ENCODE results near the gene CMC2.

CMC2 gene

DNA sequence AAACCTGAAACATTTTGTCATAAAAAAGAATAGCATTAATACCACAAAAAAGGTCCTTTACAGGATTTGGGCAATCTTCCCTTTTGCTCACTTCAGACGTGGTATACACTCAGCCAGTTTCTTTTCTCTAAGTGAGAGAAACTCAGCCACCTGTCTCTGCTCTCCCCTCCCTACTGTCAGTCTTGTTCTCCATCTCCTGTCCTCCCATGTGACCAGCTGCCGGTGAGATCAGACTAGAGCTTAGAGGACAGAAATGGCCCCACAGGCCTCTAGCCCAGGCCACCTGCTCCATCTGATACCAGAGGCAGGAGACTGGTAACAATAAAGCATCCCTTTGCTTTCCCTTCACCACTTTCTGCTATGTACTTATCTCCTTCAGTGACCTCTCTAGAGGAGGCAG, 34.9 kb downstream of the CMC2 start:
- peak; percentile 68 for DNase-seq

DNA sequence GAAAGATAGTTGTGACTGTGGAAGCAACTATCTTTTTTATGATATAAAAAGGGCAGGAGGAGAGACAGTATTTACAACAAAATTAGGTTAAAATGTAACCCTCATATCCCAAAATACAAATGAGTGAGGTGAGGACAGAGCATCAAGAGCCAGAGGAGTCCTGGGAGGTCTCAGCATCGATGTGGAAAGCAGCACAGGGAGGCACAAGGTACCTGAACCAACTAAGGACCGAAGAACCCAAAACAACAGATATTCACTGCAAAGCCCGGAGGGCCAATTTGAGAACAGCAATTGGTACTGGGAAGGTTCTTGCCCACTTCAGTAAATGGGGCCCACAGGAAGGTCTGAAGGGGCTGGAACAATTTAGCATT, 37.6 kb downstream of the CMC2 start:
- no peak for DNase-seq

DNA sequence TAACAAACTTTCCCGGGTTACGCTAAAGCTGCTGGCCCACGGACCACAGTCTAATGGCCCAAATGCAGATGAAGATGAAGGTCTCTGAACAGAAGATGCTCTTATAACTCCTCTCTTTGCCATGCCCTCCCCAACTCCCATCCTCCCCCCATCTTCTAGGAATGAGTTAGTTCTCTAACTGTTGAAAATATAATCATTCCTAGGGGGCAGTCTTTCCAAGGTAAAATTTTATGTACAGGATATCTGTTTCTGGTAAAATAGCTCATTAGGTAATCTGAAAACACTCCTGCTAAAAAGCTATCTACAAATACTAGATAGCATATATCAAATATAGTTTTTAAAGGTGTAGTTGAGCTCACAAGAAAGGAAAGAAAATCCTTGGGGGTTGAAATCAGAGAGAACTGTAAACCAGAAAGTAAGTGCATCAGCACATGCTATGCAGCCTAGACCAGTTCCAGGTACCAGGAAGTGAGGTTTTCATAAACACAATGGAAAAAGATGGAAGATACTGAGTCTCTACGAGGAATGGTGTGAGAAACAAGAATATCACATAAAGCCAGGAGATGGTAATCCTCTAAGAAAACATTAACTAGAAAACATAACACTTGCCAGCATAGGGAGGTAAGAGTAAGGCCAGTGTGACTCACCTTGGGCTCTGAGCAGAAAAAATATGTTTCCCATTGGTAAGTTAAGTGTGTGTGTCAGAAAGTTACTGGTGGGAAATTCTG, 38.1 kb downstream of the CMC2 start:
- DNase-seq = no peak

DNA sequence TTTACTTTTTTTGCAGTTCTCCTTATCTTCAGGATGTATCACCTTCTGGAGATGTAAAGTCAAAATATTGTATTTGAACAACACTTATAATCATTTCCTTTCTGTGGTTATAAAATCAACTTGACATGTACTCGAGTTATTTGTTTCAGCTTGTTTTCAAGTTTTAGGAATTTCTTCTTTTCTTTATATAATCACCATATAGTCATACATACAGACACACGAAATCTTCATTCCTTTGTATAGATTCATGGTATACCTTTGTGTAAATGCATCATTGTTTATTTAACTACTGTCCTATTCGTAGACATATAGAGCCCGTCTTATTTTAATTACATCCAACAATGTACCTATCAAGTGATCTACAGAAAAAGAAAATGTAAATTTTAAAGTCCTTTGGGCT, 40.1 kb downstream of the CMC2 start:
- DNase-seq = no peak

DNA sequence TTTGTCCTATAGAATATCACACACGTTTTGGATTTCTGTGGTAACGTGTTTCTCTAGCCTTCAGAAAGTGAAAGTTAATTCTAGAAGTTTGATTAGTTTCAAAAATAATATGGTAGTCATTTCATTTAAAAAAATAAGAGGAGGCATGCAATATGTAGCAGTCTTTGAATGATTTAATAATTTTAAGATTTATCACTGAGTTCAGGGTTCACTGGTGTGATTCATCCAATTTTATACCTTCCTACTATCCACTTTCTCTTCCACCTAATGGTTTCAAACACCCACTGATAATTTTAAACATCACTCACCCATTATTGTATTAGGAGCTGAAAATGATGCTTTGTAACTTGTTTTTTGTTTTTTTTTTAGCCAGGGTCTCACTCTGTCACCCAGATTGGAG, 42.3 kb downstream of the CMC2 start:
- no peak for DNase-seq

DNA sequence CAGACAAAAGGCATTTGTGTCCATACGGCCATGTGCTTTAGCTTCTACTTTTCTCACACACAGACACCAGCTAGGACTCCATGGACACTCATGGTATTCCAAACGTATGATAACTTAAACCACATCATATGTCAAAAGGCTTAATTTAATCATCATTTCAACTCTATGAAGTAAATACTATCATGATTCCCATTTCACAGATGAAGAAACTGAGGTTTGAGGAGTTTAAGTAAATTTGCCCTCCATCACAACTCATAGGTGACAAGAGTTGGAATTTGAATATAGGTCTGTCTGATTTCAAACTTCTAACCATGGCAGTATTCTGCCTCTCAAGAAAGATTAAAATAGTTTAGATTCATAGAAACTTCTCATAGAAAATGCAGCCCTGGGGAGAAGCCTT, 43.8 kb downstream of the CMC2 start:
- DNase-seq = no peak

DNA sequence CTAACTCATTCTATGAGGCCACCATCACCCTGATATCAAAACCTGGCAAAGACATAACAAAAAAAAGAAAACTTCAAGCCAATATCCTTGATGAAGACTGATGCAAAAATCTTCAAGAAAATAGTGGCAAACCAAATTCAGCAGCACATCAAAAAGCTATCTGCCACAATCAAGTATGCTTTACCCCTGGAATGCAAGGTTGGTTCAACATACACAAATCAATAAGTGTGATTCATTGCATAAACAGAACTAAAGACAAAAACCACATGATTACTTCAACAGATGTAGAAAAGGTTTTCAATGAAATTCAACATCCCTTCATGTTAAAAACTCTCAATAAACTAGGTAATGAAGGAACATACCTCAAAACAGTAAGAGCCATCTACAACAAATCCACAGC, 48.4 kb downstream of the CMC2 start:
- no peak for DNase-seq

DNA sequence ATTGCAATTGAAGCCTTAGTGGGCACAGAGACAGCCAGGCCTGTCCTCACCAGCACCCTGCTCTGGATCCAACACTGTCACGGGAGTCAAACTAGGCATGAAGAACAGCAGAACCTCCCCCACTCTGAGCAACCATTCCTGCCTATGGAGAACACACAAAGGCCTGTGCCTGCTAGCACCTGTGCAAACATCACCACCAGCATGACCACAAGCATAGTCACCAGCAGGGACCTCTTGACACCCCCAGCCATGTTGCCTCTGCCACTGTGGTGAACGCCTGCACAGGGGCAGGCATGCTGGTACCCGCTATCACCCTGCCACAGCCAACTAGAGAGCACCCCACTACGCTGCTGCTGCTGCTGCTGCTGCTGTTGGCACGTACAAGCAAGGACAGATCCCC, 51.7 kb downstream of the CMC2 start:
- DNase-seq = no peak

DNA sequence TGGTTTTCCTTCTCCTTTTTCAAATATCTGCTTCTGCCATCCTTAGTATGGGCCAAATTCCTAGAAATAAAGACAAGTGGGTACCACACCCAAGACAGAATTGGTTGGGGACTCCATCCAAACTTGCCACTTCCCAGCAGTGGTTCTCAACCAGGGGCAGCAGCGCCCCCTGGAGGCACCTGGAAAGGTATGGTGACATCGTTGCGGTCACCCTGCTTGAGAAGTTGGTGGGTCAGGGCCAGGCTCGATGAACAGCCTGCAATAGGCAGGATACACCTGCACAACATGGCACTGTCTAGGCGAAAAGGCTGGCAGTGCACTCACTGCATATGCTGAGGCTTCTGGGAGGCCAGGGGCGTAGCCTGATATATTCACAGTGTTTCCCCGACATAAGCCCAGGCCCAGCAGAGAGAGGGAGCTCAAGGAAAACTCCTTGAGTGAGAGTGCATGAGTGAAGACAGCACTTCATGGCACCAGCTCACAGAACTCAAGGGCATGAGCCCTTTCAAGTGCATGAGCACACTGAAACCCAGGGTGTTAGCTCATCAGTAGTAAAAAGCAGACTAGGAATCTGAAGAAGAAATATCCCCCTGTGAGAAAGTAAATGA, 57.7 kb downstream of the CMC2 start:
- DNase-seq = no peak

DNA sequence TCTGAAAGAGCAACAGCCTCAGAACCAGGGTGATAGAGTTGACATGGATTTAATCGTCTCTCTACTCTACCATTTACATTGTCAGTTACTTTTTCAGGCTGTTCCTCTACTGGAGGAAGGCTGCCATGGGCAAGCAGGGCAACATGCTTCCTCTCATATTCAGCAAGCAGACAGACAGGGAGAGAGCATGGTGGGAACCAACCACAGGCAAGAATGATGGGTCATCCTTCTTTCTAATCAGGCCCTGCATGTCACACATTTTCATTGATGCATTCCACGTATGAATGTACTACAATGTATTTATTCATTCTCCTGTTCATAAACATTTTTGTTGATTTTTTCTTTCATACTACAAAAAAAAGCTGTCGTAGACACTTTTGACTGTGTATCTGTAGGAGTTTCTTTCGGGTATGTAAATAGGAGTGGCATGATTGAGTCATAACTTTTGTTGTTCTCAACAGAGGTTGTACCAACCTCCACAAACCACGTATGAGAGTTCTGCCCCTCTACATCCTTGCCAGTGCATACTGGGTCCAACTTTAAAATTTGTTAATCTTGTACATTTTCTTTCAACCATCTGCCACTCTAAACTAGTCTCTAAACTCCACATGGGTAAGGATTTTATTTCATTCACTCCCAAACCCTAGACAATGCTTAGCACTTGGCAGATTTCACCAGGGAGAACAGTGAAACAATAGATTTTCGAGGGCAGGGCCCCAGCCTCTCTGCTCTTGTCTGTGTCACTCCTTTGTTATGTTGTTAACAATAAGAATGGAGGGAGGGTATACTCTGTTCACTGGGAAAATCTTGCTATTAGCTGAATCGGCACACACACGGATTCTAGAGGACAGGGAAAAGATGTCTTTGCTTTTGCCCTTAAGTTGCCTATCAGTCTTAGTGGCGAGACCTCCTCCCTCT, 58.7 kb downstream of the CMC2 start:
- no peak for DNase-seq

DNA sequence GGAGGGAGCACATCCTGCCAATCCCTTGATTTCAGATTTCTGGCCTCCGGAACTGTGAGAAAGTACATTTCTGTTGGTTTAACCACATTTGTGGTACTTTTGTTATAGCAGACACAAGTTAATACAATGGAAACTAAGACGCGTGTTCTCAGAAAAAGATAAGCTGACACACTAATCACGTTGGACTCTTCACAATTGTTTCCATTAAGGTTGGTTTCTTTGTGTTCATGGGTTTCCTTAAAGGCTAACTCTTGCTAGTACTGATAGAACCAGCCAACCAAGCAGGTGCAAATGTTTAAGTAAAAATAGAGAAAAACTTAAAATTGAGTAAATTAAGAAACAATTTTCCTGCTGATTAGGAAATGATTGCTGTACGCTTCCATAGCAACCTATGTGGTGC, 59.4 kb downstream of the CMC2 start:
- DNase-seq = no peak

DNA sequence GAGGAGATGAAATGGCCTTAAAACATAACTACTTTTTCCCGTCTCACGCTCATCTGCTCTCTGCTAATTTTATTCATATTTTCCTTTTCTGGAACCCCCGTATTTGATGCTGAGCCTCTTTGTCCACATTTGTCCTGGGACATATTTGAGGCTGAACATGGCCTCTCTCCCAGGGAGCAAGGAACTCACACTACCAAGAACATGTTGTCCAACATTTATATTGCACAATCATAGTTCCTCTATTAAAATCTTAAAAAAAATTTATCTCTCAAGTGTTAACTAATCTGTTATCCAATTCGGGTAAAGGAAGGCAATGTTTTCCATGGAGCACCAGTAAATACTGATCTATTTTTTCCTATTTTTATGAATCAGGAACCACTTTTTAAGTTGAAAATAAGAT, 60.2 kb downstream of the CMC2 start:
- DNase-seq = no peak

DNA sequence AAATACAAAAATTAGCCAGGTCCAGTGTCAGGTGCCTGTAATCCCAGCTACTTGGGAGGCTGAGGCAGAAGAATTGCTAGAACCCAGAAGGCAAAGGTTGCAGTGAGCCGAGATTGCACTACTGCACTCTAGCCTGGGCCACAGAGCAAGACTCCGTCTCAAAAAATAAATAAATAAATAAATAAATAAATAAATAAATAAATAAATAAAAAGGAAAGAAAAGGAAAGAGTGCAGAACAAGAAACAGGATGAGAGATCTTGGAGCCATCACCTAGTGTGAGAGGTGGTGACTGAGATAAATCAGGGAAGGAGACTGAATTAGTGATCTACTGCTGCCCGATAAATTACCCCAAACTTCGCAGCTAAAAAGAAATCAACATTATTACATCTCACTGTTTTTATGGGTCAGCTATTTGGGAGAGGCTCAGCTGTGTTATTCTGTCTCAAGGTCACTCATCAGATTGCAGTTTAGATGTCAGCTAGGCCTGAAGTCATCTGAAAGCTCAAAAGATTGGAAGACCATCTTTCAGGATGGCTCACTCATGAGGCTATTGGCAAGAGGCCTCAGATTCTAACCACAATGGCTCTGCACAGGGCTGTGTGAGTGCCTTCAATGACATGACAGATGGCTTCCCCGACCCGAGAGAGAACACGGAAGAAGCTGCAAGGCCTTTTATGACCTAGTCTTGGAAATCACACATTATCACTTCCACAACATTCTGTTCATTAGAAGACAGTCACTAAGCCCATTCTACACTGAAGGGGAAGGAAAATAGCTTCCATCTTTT, 66.4 kb downstream of the CMC2 start:
- DNase-seq = no peak

DNA sequence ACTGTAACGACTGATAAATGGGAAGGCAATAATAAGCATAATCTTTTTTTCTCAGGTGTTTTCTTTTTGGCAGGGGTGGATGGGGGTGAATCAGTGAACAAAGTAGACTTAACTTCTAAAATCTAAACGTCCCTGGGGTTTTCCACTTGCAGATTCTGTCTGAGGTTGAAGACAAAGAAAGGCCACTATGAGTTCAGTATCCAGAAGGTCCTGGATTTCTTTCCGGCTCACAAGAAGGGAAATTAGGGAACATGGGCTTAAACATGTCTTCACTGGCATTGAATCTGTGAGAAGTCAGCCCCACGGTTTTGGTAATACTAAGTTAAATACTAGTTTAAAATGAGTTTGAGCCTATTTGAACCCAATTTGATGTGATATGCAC, 67.8 kb downstream of the CMC2 start:
- DNase-seq = no peak

DNA sequence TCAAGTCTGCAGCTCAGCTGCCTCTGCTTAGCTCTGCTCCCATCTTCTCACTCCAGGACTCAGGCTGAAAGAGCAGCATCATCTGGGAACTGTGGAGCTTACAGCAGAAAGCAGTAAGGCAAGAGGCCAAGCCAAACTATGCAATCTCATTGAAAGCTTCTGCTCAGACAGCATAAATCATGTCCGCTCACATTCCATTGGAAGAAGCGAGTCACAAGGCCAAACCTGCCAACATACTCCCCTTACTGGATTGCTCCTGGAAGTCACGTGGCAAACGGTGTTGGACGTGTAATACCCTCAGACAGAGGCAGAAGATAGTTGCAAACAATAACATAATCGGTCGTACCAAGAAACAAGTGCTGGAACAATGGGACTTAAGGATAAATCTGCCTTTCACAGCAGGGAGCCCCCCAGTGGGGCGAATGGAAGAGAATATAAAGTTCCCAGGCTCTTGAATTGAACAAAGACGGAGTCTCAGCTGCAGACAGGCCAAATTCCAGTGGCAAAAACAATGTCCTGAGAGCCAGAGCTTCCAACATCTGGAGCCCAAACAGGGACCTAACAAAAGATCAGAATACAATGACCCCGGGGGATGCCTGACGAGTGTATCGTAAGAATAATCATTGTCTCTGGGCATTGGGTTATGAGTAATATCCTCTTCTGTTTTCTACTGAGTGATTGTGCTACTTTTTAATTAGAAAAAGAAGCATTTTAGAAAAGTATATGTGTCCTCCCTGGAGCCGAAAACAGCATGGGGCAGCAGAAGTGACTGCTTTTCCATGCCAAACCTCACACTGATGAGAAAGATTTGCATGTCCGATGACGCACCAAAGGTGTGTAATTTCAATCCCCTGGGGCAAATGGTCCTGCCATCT, 68.4 kb downstream of the CMC2 start:
- peak; percentile 15 for DNase-seq

DNA sequence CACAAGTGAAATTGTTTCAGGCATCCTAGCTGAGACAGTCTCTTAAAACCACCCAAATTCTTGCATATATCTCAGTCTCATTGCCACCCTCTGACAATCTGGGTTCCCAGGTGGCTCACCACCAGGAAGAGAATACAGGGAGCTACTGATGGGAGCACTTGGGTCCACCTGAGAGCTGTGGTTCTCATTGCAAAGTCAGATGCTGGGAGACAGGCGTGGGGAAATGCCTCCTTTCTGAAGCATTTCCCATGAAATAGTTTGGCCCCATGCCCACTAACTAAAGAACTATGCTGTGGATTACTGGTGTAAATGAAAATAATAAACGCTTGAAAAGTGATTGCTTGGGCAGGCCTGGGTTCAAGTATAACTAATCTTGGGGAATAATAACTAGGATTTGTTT, 70.3 kb downstream of the CMC2 start:
- DNase-seq = no peak

DNA sequence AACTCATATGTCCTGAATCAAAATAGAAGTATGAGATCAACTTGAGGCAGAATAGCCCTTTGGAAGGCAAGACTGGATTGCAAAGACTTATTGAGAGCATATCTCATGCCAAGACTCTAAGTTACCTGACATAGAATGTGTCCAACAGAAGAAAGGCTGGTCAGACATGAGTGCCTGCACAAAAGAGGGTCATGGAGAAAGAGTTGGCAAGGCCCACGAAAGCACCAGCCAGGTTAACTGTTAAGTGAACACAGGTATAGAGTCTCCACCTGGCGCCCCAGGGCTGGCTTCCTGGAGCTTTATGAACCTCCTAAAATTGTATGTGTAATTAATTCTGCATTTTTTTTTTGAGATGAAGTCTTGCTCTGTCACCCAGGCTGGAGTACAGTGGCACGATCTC, 71.0 kb downstream of the CMC2 start:
- DNase-seq = no peak

DNA sequence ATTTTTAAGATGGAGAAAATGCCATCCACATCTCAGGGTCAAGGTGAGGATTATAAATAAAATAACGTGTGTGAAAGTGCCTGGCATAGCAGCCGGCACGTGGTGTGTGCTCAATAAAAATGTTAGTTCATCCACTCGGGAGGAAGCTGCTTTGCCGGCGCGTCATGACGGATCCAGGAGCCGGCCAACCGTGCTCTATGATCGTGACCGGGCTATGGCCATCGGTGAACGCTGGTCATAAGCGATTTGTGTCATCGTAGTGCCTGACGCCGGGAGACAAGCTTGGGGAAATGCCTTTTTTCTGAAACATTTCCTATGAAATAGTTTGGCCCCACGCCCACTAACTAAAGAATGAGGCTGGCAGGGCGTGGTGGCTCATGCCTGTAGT, 74.0 kb downstream of the CMC2 start:
- no peak for DNase-seq

DNA sequence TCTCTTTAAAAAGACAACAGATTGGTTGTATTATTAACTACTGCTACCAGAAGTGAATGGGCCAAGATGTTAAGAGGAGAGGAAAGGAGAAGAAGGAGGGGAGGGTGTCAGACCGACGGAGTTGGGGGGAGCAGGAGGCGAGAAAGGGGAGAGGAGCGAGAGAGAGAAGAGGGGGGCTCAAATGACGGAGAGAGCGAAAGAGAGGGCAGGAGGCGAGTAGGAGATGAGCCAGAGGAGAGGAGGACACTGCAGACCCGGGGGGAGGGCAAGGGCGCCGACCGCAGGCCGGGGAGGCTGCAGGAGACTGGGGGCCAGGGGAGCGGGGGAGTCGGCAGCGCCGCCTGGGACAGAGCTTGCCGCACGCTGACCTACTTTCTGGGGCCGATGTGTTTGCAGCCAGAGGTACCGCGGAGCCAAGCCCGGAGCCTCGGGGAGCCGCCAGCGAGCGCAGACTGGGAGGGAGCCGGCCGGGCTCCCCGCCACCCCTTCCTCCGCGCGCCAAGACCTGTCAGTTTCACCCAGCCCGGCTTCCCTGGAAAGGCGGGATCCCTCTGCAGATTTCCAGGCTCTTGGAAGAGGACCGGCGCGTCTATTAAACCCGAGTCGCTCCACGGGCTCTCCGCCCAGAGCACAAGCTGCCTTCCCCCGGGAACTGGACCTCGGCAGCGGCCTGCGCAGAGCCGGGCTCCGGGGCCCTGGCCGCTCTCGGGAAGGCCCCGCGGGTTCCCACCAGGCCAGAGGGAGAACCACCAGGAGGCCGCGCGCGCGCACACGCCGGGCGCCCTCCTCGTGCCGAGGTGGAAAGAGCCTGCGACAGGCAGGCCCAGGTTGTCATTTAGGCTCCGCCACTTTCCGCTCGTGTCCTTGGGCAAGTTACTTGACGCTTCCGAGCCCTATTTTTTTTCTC, 74.6 kb downstream of the CMC2 start:
- DNase-seq = peak; percentile 23

DNA sequence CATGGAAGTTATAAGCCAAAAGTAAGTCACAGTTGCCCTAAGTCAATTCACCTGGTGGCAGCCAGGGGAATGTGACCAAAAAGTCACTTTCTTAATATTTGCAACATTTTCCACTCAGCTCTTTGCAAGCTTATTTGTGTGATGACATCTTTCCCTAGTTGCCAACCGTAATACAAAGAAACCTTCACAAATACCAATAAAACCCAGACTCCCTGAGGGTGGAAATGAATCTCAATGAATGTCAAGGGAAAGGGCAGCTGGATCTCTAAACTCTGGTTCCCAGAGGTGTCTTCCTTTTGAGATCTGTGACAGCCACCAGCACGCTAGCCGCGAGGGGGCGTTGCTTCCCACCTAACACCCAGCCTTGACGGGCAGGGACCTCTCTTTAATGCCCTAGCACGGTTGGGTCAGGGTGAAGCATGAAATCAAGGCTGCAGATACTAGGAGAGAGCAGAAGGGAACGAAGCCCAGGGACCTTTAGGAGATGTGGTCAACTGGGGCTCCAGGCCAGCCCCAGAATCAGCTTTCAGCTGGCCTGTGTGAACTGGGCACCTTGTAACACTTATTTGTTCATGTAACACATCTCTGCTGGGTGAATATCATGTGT, 82.2 kb downstream of the CMC2 start:
- DNase-seq = peak; percentile 63

DNA sequence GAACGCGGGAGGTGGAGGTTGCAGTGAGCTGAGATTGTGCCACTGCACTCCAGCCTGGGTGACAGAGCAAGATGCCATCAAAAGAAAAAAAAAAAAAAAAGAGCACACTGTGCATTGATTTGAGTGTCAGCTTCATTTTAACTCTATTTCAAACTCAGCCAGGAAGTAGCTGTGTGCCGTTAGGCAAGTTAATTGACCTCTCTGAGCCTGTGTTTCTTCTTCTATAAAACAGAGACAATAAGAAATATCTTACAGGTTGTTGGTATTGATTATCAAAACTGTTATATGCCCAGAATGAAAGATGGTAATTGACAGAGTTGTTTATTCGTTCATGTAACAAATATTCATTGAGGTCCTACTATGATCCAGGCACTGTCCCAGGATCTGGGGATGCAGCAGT, 83.3 kb downstream of the CMC2 start:
- no peak for DNase-seq

All from NCI-H82 (cell line).